GM18868 (cell line): ENCODE data around the gene IGSF5.

Experiments
- ATAC-seq: cut with Tn5 transposase; IDR thresholded peaks from one replicate; pipeline ENCODE4 v1.9.1; 2021; ENCODE audit warnings: mild to moderate bottlenecking, moderate library complexity; ENCODE audit not compliant: unreplicated experiment

The IGSF5 gene

GRCh38 chr21:39812983-39813382 is 68.0 kb downstream of the IGSF5 start:
- ATAC-seq: no peak

GRCh38 chr21:39818557-39818956 is 73.6 kb downstream of the IGSF5 start:
- ATAC-seq: no peak

DNA sequence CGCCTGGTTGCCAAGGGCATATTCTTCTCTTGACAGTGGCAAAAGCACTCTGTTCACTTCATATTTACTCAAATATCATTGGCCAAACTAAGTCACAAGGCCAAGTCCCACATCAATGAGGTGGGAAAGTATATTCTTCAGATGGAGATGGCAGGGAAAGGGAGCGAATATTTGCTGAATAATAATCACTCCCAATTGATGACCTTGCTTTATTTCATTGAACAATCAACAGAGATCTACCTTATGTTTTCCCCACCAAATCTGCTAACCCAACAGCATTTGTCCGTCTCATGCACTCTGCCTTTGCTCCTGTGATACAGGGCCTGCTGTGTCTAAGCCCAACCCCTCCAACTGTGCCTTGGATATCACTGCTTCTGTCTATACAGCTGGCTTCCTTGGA is 77.1 kb downstream of the IGSF5 start:
- ATAC-seq: no peak

DNA sequence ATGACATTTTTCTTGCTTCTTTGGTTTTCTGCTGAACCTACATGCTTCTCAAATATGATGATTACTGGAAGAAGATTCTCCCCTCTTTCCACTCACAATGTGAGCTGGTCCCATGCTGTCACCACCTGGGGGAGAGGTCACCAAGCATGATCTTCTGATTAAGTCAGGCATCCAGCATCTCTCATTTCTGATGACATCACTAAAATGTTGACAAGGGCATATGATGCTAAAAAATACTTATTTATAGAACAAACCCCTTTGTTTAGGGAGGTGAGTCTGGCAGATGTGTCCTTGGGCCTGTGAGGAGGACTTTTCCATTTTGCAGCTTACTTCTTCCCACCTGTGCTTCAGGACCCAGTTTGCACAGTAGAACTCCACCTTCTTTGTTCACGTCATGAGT is 80.3 kb downstream of the IGSF5 start:
- ATAC-seq: no peak

GRCh38 chr21:39834543-39834942 is 89.6 kb downstream of the IGSF5 start:
- no peak for ATAC-seq

GRCh38 chr21:39837861-39838359 is 92.9 kb downstream of the IGSF5 start:
- ATAC-seq: no peak

- no peak for ATAC-seq
These were observed 95.6 kb downstream of the IGSF5 start for GRCh38 chr21:39840373-39841097.

DNA sequence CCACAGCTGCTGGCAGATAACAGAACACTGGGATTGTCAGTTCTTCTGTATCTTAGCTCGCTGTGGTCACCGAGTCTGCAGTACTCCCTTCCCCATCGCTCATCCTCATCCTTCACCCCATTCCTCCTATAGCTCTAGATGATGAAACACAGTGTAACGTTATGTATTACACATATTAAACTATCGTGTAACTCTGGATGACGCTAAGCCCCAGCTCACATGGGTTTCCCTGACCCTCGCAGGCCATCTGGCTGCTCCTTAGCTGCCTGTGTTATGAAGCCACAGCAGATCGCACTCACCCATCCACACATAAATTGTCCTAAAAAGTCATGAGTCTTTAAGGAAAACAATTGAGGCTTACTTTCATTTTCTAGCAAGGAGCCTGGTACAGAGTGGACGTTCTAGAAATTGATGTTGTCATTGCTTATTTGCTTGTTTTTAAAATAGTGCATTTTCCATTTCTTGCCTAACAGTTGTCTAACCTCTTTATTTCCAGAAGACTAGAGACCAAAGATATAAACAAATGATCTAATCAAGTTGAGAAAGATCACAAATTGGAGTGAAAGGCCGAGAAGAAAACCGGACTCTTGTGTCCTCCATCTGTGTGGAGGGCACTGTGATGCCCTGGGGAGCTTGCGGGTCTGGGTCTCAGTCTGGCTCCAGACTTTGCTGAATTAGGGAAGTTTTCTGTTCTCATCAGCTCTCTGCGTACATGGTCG is 97.9 kb downstream of the IGSF5 start:
- no peak for ATAC-seq

DNA sequence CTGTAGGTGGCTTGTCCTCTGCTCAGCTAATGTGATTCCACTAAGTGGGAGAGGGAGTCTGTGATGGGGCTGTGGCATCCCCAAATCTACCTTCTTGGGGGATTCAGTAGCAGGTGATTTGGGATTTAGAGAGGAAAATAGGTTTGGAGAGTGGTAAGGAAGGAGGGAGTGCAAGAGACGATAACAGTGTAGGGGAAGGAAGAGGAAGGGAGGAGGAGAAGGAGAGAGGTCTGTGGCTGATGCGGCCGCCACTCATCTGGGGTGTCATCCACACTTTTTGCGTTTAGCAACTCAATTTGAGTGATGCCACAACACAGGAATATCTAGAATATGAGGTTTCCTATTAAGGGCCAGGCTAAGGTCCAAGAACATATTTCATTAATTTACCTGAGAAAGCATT is 98.5 kb downstream of the IGSF5 start:
- no peak for ATAC-seq

- no peak for ATAC-seq
These were observed 98.9 kb downstream of the IGSF5 start for GRCh38 chr21:39843916-39844315.

- no peak for ATAC-seq
These were observed 100.7 kb downstream of the IGSF5 start for GRCh38 chr21:39845571-39846130.

- no peak for ATAC-seq
These were observed 102.9 kb downstream of the IGSF5 start for GRCh38 chr21:39847877-39848276.

DNA sequence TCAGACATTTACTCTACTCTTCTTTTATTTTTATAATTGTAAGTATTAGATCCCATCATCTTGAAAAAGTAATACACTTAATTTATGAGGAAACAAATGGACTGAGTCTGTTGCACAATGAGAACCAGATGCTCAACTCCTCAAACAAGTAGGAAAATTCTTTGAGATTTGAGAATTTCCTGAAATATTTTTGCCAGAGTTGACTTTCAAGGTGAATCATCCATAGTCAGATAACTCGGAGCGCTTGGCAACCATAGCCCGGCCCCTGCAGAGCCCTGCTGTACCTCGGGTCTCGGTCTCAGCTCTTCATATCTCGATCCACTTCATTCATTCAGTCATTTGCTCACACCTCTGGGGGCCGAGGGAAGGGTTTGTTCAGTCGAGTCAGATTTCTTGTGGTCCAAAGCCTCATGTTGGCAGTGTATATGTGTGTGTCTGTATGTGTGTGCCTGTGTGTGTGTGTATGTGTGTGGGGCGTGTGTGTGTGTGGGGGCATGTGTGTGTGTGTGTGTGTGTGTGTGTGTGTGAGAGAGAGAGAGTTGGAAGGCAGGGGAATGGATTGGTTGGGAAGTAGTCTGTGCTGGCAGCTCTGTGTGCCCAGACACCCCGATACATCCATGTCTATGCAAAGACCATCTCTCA is 104.2 kb downstream of the IGSF5 start:
- ATAC-seq: no peak

DNA sequence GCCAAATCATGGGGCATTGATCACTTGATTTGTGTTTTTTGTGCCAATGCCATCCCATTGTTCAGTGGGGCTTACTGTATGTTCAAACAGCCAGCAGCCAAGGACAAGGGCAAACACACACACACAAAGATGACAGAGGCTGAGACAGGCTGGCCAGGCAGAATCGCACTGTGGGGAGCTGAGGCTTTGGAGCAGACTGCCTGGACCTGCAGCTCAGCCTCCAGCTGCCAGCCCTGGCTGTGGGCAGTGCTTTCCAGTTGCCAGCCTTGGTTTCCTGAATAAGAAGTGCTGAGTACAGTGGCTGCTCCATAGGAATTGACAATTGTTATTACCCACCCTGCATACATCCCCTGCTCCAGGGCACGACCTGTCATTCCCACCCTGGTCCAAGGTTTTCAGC is 105.3 kb downstream of the IGSF5 start:
- ATAC-seq: no peak

GRCh38 chr21:39851002-39851618 is 106.1 kb downstream of the IGSF5 start:
- no peak for ATAC-seq
